Stimulated activated CD4-positive, alpha-beta T cell treated with anti-CD3 and anti-CD28 coated beads, TNF-alpha, amount 100 ng/mL, for 24 hours (primary cell): ENCODE measurements around the gene GRAP2.
"Not testable (repeated sequence)": the region's sequence is repeated elsewhere in the genome, so short reads cannot be mapped to it uniquely, and the experiment has no call there.

Experiments
- DNase-seq, 3 experiments: peaks; one replicate each; pipeline ENCODE4 v3.0.0-alpha.2; 2020; ENCODE audit warnings: low read depth in 3 of 3

Gene GRAP2

GRCh38 chr22:39900306-39901227 lies at the start of gene GRAP2:
TSS of gene GRAP2 (plus strand) at chr22:39901084. CDS start at chr22:39947107, 46,023 bp downstream.
- DNase-seq: peak in 1 of 3 experiments; percentile 42

- DNase-seq: no peak
These were observed 49.1 kb upstream of the GRAP2 start for GRCh38 chr22:39851606-39852315.

- DNase-seq: no peak
These were observed 48.1 kb upstream of the GRAP2 start for GRCh38 chr22:39852799-39853198.

- DNase-seq: no peak
These were observed 44.3 kb upstream of the GRAP2 start for GRCh38 chr22:39856588-39856987.

GRCh38 chr22:39859903-39860588 lies 40.8 kb upstream of the GRAP2 start:
- no peak for DNase-seq

- DNase-seq: no peak
These were observed 32.1 kb upstream of the GRAP2 start for GRCh38 chr22:39868741-39869140.

- not testable (repeated sequence) for DNase-seq
These were observed 31.1 kb upstream of the GRAP2 start for GRCh38 chr22:39869797-39870196.

GRCh38 chr22:39871008-39871798 lies 29.7 kb upstream of the GRAP2 start:
- no peak for DNase-seq

GRCh38 chr22:39872548-39872947 lies 28.3 kb upstream of the GRAP2 start:
- DNase-seq: no peak

- DNase-seq: peak in 2 of 3 experiments; percentile 2 to 6
These were observed 26.9 kb upstream of the GRAP2 start for GRCh38 chr22:39873965-39874364.

GRCh38 chr22:39875176-39875885 lies 25.6 kb upstream of the GRAP2 start:
- not testable (repeated sequence) for DNase-seq

GRCh38 chr22:39877079-39877845 lies 23.6 kb upstream of the GRAP2 start:
- no peak for DNase-seq

- DNase-seq: no peak
These were observed 20.2 kb upstream of the GRAP2 start for GRCh38 chr22:39880722-39881121.

- no peak for DNase-seq
These were observed 17.8 kb upstream of the GRAP2 start for GRCh38 chr22:39883057-39883456.

- not testable (repeated sequence) for DNase-seq
These were observed 11.0 kb upstream of the GRAP2 start for GRCh38 chr22:39889924-39890323.

GRCh38 chr22:39893526-39893925 lies 7.4 kb upstream of the GRAP2 start, which contains the start of gene ENTHD1:
TSS of gene ENTHD1 (minus strand) at chr22:39893760. CDS start at chr22:39887748, 6,012 bp downstream.
- DNase-seq: no peak

GRCh38 chr22:39894554-39895092 lies 6.3 kb upstream of the GRAP2 start:
- DNase-seq: no peak

GRCh38 chr22:39895682-39896081 lies 5.2 kb upstream of the GRAP2 start:
- no peak for DNase-seq

- no peak for DNase-seq
These were observed 4.4 kb upstream of the GRAP2 start for GRCh38 chr22:39896313-39896996.
